Measurements from ENCODE around the gene ZNF343. TPM values are rescaled to one million over a fixed set of nuclear protein-coding genes. Genes with fewer than 3 reads are reported as not detected.
"Not testable (repeated sequence)": the region's sequence is repeated elsewhere in the genome, so short reads cannot be mapped to it uniquely, and the experiment has no call there.

The ZNF343 gene
- total and polyA plus RNA-seq, 12 donors, result 5.8 to 13.0 (median 9.4) TPM

DNA sequence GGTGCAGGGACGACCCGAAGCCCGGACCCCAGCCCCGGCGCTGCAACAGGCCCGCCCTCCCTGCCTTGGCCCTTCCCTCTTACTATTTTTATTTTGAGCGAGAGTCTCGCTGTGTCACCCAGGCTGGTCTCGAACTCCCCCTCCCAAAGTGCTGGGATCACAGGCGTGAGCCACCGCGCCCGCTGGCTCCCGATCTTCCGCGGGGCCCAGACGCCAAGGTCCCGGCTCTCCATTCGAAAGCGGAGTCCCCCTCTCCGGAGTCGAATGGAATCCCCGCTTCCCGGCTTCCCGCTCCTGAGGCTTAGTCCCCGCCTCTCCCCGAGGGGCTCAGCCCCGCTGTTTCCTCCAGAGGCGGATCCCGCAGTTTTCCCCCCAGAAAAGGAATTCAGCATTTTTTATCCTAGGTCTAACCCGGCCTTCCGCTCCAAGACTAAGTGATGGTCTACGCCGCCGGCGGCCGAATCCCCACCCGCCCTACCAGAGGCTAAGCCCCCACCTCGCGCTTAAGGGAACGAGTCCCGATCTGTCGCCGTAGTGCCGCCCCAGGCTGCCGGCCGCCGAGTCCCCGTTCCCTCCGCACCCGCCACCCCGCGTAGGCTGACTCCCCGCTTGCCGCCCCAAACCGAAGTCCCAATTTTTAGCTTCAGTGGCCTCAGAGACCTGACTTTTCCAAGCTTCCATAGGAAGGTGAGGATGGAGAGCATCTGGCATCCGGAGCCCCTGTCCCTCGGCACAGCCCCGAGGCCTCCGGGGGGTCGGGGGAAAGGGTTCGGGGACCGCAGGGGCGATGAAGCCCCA is 16.2 kb upstream of the ZNF343 start:
- 1% methylated on average over 39 to 64 of the region's 64 CpGs for whole genome bisulfite sequencing, 4 donors
- TF ChIP-seq, protein P1, sequence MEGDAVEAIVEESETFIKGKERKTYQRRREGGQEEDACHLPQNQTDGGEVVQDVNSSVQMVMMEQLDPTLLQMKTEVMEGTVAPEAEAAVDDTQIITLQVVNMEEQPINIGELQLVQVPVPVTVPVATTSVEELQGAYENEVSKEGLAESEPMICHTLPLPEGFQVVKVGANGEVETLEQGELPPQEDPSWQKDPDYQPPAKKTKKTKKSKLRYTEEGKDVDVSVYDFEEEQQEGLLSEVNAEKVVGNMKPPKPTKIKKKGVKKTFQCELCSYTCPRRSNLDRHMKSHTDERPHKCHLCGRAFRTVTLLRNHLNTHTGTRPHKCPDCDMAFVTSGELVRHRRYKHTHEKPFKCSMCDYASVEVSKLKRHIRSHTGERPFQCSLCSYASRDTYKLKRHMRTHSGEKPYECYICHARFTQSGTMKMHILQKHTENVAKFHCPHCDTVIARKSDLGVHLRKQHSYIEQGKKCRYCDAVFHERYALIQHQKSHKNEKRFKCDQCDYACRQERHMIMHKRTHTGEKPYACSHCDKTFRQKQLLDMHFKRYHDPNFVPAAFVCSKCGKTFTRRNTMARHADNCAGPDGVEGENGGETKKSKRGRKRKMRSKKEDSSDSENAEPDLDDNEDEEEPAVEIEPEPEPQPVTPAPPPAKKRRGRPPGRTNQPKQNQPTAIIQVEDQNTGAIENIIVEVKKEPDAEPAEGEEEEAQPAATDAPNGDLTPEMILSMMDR (IDR thresholded peaks at IDR 0.05), result peak in 2 of 6 experiments; percentile 12 to 32
- peak in 1 of 2 donors; percentile 22 for TF ChIP-seq POLR2A (IDR thresholded peaks at IDR 0.05)
- Histone ChIP-seq H3K27me3 (no peaks in the 10 kb centered on the region), H3K9me3 (replicated peaks in 1 of 3) (no peaks in the 10 kb centered on the region), H3K4me3 (peak overlapping the region; percentile 51 to 90 (median 78)), H3K4me1 (replicated peaks in 1 of 2) (peaks cover 0 to 8% of the 10 kb centered on the region in 2 donors), H3K27ac (peak overlapping the region in 4 of 5 donors; percentile 72 to 89 (median 86)), H3K36me3 (replicated peaks in 1 of 2) (no peaks in the 10 kb centered on the region)
- intact Hi-C loops (cut with DNase I), result loop anchor here (10.0 kb wide), 2 partner anchors 120 to 130 kb away; partner anchors contain the start of gene NOP56 (in 1 of the 2)
- DNase-seq, result peak in 6 of 7 donors; percentile 35 to 47 (median 42)

DNA sequence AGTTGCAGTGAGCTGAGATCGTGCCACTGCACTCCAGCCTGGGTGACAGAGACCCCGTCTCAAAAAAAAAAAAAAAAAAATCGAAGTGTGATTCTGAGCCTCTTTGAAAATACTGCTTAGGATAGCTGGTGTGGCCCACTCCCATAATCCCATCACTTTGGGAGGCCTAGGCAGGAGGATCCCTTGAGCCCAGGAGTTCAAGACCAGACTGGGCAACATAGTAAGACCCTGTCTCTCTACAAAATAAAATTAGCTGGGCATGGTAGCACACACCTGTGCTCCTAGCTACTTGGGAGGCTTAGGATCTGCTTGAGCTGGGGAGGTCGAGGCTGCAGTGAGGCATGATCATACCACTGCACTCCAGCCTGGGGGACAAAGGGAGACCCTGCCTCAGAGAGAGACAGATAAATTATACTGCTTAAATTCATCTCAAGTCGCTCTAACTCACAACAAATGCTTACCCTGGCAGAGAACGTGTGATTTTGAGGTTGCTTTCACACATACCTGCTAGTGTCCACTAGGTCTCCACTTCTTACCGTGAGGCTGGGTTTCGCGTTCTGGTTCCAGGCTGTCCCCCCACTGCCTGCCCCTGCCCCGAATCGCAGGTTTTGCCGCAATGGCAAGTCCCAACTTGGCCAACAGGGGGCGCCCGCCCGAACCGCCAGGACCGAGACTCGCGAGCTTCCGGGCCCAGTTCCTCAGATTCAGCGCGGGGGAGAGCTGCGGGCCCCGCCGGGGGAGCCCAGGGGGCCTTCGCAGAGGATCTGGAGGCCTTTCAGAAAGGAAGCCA is 15.4 kb upstream of the ZNF343 start:
- Histone ChIP-seq H3K4me3 (peak overlapping the region; percentile 51 to 90 (median 78)), H3K9me3 (replicated peaks in 1 of 3) (no peaks in the 10 kb centered on the region), H3K4me1 (replicated peaks in 1 of 2) (peaks cover 0 to 8% of the 10 kb centered on the region in 2 donors), H3K36me3 (replicated peaks in 1 of 2) (no peaks in the 10 kb centered on the region), H3K27me3 (no peaks in the 10 kb centered on the region), H3K27ac (peak overlapping the region in 4 of 5 donors; percentile 72 to 89 (median 86))
- 10 to 39% (median 12%) methylated on average over 7 to 26 of the region's 26 CpGs for WGBS, 4 donors
- DNase-seq, result peak; percentile 77 to 92 (median 86)
- peak in 1 of 2 donors; percentile 54 for TF ChIP-seq POLR2A (IDR thresholded peaks at IDR 0.05)
- TF ChIP-seq, protein P1 (IDR thresholded peaks at IDR 0.05), result peak; percentile 78 to 96 (median 92)
- intact Hi-C loops (cut with DNase I), result loop anchor here (10.0 kb wide), 2 partner anchors 121 to 131 kb away; partner anchors contain the start of gene NOP56 (in 1 of the 2)

DNA sequence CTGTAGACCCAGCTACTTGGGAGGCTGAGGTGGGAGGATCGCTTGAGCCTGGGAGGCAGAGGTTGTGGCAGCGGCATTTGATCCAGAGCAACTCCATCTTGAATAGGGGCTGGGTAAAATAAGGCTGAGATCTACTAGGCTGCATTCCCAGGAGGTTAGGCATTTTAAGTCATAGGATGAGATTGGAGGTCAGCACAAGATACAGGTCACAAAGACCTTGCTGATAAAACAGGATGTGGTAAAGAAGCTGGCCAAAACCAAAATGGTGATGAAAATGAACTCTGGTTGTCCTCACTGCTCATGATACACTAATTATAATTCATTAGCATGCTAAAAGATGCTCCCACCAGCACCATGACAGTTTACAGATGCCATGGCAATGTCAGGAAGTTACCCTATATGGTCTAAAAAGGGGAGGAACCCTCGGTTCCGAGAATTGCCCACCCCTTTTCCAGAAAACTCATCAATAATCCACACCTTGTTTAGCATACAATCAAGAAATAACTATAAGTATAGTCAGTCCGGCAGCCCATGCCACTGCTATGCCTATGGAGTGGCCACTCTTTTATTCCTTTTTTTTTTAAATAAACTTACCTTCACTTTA is 14.2 kb upstream of the ZNF343 start:
- not testable (repeated sequence) for H3K4me3 ChIP-seq; H3K27ac ChIP-seq; DNase-seq; H3K9me3 ChIP-seq (replicated peaks in 1 of 3); H3K27me3 ChIP-seq; H3K36me3 ChIP-seq (replicated peaks in 1 of 2); H3K4me1 ChIP-seq (replicated peaks in 1 of 2)
- WGBS, 4 donors, result 82 to 92% (median 84%) methylated on average over 5 of the region's 5 CpGs
- intact Hi-C loops (cut with DNase I), result loop anchor here (10.0 kb wide), 2 partner anchors 122 to 132 kb away; partner anchors contain the start of gene NOP56 (in 1 of the 2)

DNA sequence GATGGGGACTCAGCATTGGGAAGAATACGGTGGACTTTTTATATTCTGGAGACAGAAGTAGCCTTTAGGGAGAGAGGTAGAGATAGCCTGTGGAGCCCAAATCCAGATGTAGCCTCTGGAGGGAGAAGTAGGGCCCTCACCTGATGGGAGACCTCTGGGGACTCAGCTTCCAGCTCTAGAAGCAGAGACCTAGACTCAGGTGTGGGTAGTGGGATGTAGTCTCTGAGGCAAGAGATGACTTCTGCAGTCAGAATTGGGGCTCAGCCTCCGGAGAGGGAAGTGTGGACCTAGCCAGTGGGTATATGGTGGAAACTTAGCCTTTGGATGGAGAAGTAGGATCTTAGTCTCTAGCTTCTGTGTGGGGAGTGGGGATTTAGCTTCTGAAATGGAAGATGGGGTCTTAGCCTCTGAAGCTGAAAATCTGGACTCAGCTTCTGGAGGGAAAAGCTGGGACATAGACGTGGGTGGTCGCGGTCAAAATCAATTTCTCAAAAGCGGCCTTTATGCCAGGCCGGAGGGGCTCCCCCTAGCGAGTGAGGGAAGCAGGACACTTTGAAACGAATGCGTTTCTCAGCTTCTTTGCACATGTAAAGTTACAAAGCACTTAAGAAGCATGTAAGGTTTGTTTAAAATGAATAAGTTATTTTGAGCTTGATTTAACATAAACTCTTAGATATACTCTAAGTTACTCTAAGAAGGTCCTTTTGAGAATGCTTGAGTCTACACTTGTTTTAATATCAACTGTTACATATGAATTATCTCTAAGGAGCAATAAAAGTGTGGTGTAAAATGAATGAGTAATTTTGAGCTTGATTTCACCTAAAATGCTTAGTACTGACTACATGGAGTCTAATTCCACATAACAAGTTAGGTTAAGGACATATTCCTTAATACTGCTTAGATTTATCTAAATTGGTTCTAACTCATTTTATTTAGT is 12.9 kb upstream of the ZNF343 start:
- WGBS, 4 donors, result 17 to 22% (median 17%) methylated on average over 10 of the region's 10 CpGs
- Histone ChIP-seq H3K36me3 (replicated peaks in 1 of 2) (no peaks in the 10 kb centered on the region), H3K4me3 (no peak overlapping the region), H3K27ac (no peak overlapping the region), H3K9me3 (replicated peaks in 1 of 3) (no peaks in the 10 kb centered on the region), H3K27me3 (no peaks in the 10 kb centered on the region), H3K4me1 (replicated peaks in 1 of 2) (peaks cover 0 to 8% of the 10 kb centered on the region in 2 donors)
- peak in 4 of 7 donors; percentile 35 to 48 (median 39) for DNase-seq
- intact Hi-C loops (cut with DNase I), result loop anchor here (10.0 kb wide), 2 partner anchors 123 to 133 kb away; partner anchors contain the start of gene NOP56 (in 1 of the 2)
- no peak for TF ChIP-seq POLR2A (IDR thresholded peaks at IDR 0.05)
- TF ChIP-seq, protein P1 (IDR thresholded peaks at IDR 0.05), result peak; percentile 47 to 84 (median 62)
